Stimulated activated naive CD8-positive, alpha-beta T cell treated with anti-CD3 and anti-CD28 coated beads, Interleukin-15, Interleukin-2, amounts not matched to agents 100 ng/mL and 50 ng/mL, for 24 hours (primary cell): ENCODE results near the gene SAMD11.

Source experiments
- H3K27ac Mint-ChIP-seq: one replicate; pipeline ENCODE4 v1.8.0; 2021; ENCODE audit warnings: mild to moderate bottlenecking, mixed read lengths
- H3K27me3 Mint-ChIP-seq: one replicate; pipeline ENCODE4 v1.8.0; 2021; ENCODE audit warnings: mixed read lengths
- H3K36me3 Mint-ChIP-seq: one replicate; pipeline ENCODE4 v1.8.0; 2021; ENCODE audit warnings: low read depth, mixed read lengths
- H3K4me1 Mint-ChIP-seq: one replicate; pipeline ENCODE4 v1.8.0; 2021; ENCODE audit warnings: low read depth, mixed read lengths
- H3K4me3 Mint-ChIP-seq: one replicate; pipeline ENCODE4 v1.8.0; 2021; ENCODE audit warnings: mild to moderate bottlenecking, mixed read lengths
- H3K9me3 Mint-ChIP-seq: one replicate; pipeline ENCODE4 v1.8.0; 2021; ENCODE audit warnings: mixed read lengths

SAMD11 gene

GRCh38 chr1:910311-910880, 13.3 kb upstream of the SAMD11 start:
- peaks cover under 1% of the 10 kb centered on the region for H3K4me1 Mint-ChIP-seq
- no peaks in the 10 kb centered on the region for H3K9me3 Mint-ChIP-seq
- H3K4me3 Mint-ChIP-seq = no peak overlapping the region
- H3K36me3 Mint-ChIP-seq = peaks cover 6% of the 10 kb centered on the region
- peaks cover 45% of the 10 kb centered on the region for H3K27me3 Mint-ChIP-seq
- no peak overlapping the region for H3K27ac Mint-ChIP-seq

DNA sequence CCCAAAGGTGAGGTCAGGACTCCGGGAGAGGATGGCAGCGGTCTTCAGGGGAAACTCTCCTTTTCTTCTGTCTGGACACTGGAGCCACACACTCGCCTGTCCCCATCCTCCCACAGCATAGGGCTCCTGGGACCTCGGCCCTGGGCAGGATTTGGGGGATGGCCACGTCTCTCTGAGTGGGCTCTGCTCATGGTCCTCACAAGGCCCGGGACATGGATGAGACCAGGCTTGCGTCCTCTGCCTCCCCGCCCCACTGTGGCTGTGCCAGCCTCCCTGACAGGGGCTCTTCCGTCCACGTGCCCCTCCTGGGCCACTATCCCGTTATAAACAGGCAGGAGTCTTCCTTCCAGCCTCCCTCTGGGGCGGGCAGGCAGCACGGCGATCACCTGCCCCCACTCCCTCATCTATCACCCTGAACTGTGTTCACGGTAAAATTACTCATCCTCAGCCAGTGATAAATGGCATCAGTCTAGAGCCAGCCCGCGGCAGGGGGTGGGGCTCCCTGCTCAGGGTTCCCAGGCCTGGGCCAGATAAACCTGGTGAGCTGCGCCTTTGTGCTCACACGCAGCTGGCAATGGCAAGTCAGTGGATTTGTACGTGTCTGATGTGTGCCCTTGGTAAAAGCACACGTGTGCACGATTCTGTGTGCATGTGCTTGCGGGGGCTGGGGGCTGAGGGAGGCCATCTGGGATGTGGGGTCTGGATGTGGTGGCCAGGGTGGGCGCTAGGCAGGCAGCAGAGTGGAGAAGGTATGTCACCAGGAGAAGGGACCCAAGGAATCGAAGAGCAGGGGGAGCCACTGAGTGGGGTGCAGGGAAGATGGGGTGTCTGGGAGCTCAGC, 12.6 kb upstream of the SAMD11 start:
- Mint-ChIP-seq H3K4me1 (no peaks in the 10 kb centered on the region), H3K27me3 (peaks cover 40% of the 10 kb centered on the region), H3K27ac (no peak overlapping the region), H3K9me3 (no peaks in the 10 kb centered on the region), H3K4me3 (no peak overlapping the region), H3K36me3 (peaks cover 6% of the 10 kb centered on the region)

- Mint-ChIP-seq H3K27me3 (peaks cover 30% of the 10 kb centered on the region), H3K36me3 (peaks cover 6% of the 10 kb centered on the region), H3K9me3 (no peaks in the 10 kb centered on the region), H3K4me3 (no peak overlapping the region), H3K4me1 (no peaks in the 10 kb centered on the region), H3K27ac (no peak overlapping the region)
Observed at GRCh38 chr1:911875-912739, 11.6 kb upstream of the SAMD11 start.

GRCh38 chr1:912740-913301, 10.9 kb upstream of the SAMD11 start:
- Mint-ChIP-seq H3K4me1 (no peaks in the 10 kb centered on the region), H3K27me3 (peaks cover 28% of the 10 kb centered on the region), H3K27ac (no peak overlapping the region), H3K9me3 (no peaks in the 10 kb centered on the region), H3K36me3 (peaks cover 6% of the 10 kb centered on the region), H3K4me3 (no peak overlapping the region)

DNA sequence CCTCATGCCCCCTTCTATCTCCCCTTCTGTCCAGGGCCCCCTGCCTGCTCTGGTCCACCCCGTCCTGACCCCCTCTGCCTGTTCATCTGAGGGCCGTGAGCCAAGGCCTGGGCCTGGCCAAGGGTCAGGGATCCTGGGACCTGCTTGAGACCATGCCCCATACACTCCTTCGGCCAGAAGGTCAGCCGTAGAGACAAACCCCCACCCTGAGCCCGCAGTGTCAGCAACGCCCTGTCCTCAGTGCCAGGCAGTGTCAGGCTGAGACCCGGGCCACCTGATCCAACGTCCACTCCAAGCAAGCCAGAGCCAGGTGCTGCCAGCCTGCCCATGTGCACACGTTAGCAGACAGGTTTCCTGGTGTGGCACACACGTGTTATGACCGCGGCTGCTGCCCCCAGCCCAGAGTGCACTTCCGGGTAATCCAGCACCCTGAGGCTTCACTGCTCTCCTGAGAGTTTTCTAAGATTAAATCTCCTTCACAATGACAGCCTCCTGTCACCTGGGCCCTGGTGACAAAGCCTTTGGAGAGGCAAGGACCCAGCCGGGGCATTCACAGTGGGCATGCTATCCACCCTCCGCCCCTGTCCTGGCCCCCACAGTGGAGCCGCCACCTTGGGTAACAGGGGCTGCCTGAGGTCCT, 10.1 kb upstream of the SAMD11 start:
- Mint-ChIP-seq H3K4me3 (no peak overlapping the region), H3K36me3 (no peaks in the 10 kb centered on the region), H3K27ac (no peak overlapping the region), H3K27me3 (peaks cover 24% of the 10 kb centered on the region), H3K9me3 (no peaks in the 10 kb centered on the region), H3K4me1 (no peaks in the 10 kb centered on the region)

DNA sequence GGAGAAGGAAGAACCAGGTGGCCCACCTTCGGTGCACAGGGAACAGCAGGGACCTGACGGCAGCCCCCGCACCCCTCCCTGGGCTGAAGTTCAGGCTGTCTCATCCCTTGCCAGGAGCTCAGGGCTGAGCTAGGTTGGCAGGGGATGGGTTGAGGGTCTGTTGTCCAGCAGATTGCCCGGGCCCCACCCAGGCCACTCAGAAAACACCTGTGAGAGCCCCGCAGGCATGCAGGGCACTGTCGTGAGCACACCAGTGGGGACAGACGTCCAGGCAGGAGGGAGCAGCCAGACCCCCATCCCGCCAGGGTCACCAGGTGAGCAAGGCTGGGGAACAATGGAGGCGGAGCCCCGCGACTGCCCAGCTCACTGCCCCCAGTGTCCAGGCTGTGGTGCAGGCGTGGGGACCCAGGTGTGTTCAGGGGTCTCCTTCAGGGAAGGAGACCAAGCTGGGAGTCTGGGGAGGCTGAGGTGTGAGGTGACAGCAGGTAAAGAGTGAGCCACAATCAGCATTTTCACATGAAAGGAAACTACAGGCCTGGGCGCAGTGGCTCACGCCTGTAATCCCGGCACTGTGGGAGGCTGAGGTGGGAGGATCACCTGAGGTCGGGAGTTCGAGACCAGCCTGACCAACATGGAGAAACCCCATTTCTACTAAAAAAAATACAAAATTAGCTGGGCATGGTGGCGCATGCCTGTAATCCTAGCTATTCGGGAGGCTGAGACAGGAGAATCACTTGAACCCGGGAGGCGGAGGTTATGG, 9.4 kb upstream of the SAMD11 start:
- Mint-ChIP-seq H3K9me3 (no peaks in the 10 kb centered on the region), H3K36me3 (no peaks in the 10 kb centered on the region)

DNA sequence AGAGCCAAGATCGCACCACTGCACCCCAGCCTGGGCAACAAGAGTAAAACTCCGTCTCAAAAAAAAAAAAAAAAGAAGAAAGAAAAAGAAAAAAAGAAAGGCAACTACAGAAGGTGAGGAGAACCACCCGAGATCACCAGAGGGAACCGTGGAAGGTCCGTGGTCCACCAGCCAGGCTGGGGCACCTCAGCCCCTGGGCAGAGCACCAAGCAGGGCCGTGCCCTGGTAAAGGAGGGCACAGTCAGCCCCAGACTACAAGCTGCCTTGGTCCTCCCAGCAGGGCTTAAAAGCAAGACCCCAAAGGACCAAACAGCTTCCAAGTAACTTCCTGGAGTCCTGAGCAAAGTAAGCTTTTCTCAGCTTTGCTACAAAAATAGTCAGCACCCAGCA, 8.8 kb upstream of the SAMD11 start:
- Mint-ChIP-seq H3K27me3 (peaks cover 27% of the 10 kb centered on the region), H3K36me3 (no peaks in the 10 kb centered on the region), H3K4me1 (no peaks in the 10 kb centered on the region), H3K9me3 (no peaks in the 10 kb centered on the region), H3K27ac (no peak overlapping the region), H3K4me3 (no peak overlapping the region)

More for the DNA sequence above, 9.4 kb upstream of the SAMD11 start:
- H3K4me1 Mint-ChIP-seq = no peaks in the 10 kb centered on the region
- H3K27me3 Mint-ChIP-seq = peaks cover 27% of the 10 kb centered on the region
- H3K27ac Mint-ChIP-seq = no peak overlapping the region
- H3K4me3 Mint-ChIP-seq = no peak overlapping the region

- H3K27me3 Mint-ChIP-seq = peaks cover 32% of the 10 kb centered on the region
- H3K27ac Mint-ChIP-seq = no peak overlapping the region
Observed at GRCh38 chr1:915295-916172, 8.2 kb upstream of the SAMD11 start.

GRCh38 chr1:916173-917075, 7.3 kb upstream of the SAMD11 start:
- Mint-ChIP-seq H3K36me3 (no peaks in the 10 kb centered on the region), H3K4me1 (peaks cover 6% of the 10 kb centered on the region), H3K27me3 (peaks cover 30% of the 10 kb centered on the region)

More at GRCh38 chr1:915295-916172, 8.2 kb upstream of the SAMD11 start:
- Mint-ChIP-seq H3K4me1 (peaks cover 2% of the 10 kb centered on the region), H3K9me3 (no peaks in the 10 kb centered on the region), H3K4me3 (no peak overlapping the region), H3K36me3 (no peaks in the 10 kb centered on the region)

GRCh38 chr1:917076-917459, 6.7 kb upstream of the SAMD11 start:
- no peak overlapping the region for H3K27ac Mint-ChIP-seq
- H3K4me3 Mint-ChIP-seq = no peak overlapping the region
- peaks cover 32% of the 10 kb centered on the region for H3K27me3 Mint-ChIP-seq

More at GRCh38 chr1:916173-917075, 7.3 kb upstream of the SAMD11 start:
- no peak overlapping the region for H3K4me3 Mint-ChIP-seq
- no peak overlapping the region for H3K27ac Mint-ChIP-seq
- H3K9me3 Mint-ChIP-seq = no peaks in the 10 kb centered on the region

GRCh38 chr1:917466-918091, 6.1 kb upstream of the SAMD11 start:
- Mint-ChIP-seq H3K4me1 (peaks cover 9% of the 10 kb centered on the region), H3K4me3 (no peak overlapping the region), H3K9me3 (no peaks in the 10 kb centered on the region), H3K27me3 (peaks cover 34% of the 10 kb centered on the region), H3K36me3 (no peaks in the 10 kb centered on the region), H3K27ac (no peak overlapping the region)

More at GRCh38 chr1:917076-917459, 6.7 kb upstream of the SAMD11 start:
- Mint-ChIP-seq H3K9me3 (no peaks in the 10 kb centered on the region), H3K36me3 (no peaks in the 10 kb centered on the region), H3K4me1 (peaks cover 9% of the 10 kb centered on the region)

- Mint-ChIP-seq H3K27me3 (peaks cover 36% of the 10 kb centered on the region), H3K4me3 (no peak overlapping the region), H3K27ac (no peak overlapping the region), H3K36me3 (no peaks in the 10 kb centered on the region), H3K4me1 (peaks cover 13% of the 10 kb centered on the region), H3K9me3 (no peaks in the 10 kb centered on the region)
Observed at GRCh38 chr1:918353-918752, 5.4 kb upstream of the SAMD11 start.
